ENCODE data around the gene BGLAP. TPM values are rescaled to one million over a fixed set of nuclear protein-coding genes. Genes with fewer than 3 reads are reported as not detected.

Gene BGLAP
- total and polyA plus RNA-seq, 2 of the 13 experiments (the other 11 are each of a cell fraction or from before 2014, with no cell fraction given), result 0.62 to 1.6 TPM

DNA sequence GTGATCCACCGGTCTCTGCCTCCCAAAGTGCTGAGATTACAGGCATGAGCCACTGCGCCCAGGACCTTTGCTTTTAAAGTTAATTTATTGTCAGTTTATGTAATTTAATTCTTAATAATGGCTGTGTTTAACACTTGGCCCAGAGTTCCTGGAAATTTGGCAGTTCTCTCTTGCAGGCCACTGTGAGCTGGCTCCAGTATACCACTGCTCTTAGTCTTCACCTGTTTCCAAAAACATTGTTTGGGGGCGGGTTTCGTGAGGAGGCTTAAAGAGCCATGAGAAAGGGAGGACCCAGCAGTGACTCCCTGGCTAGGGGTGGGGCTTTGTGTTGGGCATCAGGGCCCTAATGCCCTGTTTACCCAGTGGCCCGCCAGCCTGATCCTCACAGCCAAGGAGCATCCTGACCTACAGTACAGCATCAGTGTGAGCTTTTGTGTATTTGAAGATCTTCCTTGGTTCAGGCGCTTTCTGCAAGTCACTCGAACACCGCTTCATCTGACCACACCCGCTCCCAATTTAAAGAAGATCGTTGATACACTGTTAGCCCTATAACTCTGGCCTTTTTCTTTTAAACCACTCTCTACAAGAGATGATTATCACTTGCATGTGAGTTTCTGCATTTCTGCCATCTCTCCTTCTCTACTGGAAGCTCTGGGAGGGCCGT lies 12.0 kb upstream of the BGLAP start:
- intact Hi-C loops (cut with micrococcal nuclease; ENCODE audit: unreplicated experiment) (no loop called here), in situ Hi-C loops (cut with HindIII; ENCODE audit: extremely low pct_ligation_motif_present, low pct_unique_long_range_greater_than_20kb) (loop anchor here (5.0 kb wide), 1 partner anchor 88 kb away; no protein-coding TSS in a partner anchor)
- POLR2A ChIA-PET, result interaction anchor here (1.1 to 1.7 kb wide), 2 partner anchors 17 to 79 kb away, joined by 3 to 4 read pairs; partner anchors contain the start of gene PMF1
- DNase-seq (ENCODE audit: low spot score) (no peak), ATAC-seq (no peak), FAIRE-seq (no peak)
- Histone ChIP-seq H2AFZ (ENCODE audit: low read length) (no peak overlapping the region), H3K27me3 (ENCODE audit: control insufficient read depth in 1 of 2, insufficient read depth in 2 of 2, low read length in 2 of 2) (no peaks in the 10 kb centered on the region), H3K36me3 (replicated peaks in 1 of 2; ENCODE audit: control insufficient read depth in 1 of 2, insufficient read depth in 2 of 2, low read length in 2 of 2) (peaks cover 11 to 44% of the 10 kb centered on the region in 2 experiments), H3K4me1 (ENCODE audit: insufficient read depth, low read length) (peaks cover 9% of the 10 kb centered on the region), H3K27ac (ENCODE audit: extremely low read length, insufficient read depth, low read length) (no peak overlapping the region), H4K20me1 (ENCODE audit: insufficient read depth, low read length) (no peaks in the 10 kb centered on the region), H3K4me3 (replicated peaks in 1 of 3; ENCODE audit: insufficient read depth in 1 of 3, low read depth in 2 of 3, low read length in 3 of 3) (no peak overlapping the region), H3K9me3 (ENCODE audit: low read length) (no peaks in the 10 kb centered on the region), H3K9ac (ENCODE audit: insufficient read depth, low read depth, low read length) (no peak overlapping the region), H3K79me2 (ENCODE audit: insufficient read depth, low read length) (no peaks in the 10 kb centered on the region), H3K4me2 (ENCODE audit: low read depth, low read length) (no peak overlapping the region)
- CTCF ChIA-PET (ENCODE audit: low intra/inter-chr PET ratio, low total read pairs), result no interaction called here
- no TSS peak for BruUV-seq (replicated peaks)
- 96% methylated on average over 11 of the region's 11 CpGs for WGBS (ENCODE audit: low lambda C conversion rate)
- no peak for TF ChIP-seq ZNF570 (CRISPR knock-in tag; IDR thresholded peaks at IDR 0.05; ENCODE audit: borderline replicate concordance)
- TF ChIP-seq ATF1 (CRISPR knock-in tag; IDR thresholded peaks at IDR 0.05), result no peak
- TF ChIP-seq, protein P1, sequence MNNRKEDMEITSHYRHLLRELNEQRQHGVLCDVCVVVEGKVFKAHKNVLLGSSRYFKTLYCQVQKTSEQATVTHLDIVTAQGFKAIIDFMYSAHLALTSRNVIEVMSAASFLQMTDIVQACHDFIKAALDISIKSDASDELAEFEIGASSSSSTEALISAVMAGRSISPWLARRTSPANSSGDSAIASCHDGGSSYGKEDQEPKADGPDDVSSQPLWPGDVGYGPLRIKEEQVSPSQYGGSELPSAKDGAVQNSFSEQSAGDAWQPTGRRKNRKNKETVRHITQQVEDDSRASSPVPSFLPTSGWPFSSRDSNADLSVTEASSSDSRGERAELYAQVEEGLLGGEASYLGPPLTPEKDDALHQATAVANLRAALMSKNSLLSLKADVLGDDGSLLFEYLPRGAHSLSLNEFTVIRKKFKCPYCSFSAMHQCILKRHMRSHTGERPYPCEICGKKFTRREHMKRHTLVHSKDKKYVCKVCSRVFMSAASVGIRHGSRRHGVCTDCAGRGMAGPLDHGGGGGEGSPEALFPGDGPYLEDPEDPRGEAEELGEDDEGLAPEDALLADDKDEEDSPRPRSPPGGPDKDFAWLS (CRISPR knock-in tag; IDR thresholded peaks at IDR 0.05; ENCODE audit: borderline replicate concordance), result no peak
- TF ChIP-seq NCOA5 (CRISPR knock-in tag; IDR thresholded peaks at IDR 0.05), result no peak
- no peak for TF ChIP-seq REXO4 (CRISPR knock-in tag; IDR thresholded peaks at IDR 0.05; ENCODE audit: borderline replicate concordance)
- TF ChIP-seq, protein P2, sequence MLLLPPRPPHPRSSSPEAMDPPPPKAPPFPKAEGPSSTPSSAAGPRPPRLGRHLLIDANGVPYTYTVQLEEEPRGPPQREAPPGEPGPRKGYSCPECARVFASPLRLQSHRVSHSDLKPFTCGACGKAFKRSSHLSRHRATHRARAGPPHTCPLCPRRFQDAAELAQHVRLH (CRISPR knock-in tag; IDR thresholded peaks at IDR 0.05; ENCODE audit: borderline replicate concordance, low read depth), result no peak
- TF ChIP-seq ZFP37 (CRISPR knock-in tag; IDR thresholded peaks at IDR 0.05; ENCODE audit: borderline replicate concordance), result no peak
- no peak for TF ChIP-seq MBNL3 (CRISPR knock-in tag; conservative IDR thresholded peaks at IDR 0.05)
- no peak for TF ChIP-seq CHCHD3 (CRISPR knock-in tag; IDR thresholded peaks at IDR 0.05)
- TF ChIP-seq ZNF367 (CRISPR knock-in tag; IDR thresholded peaks at IDR 0.05; ENCODE audit: borderline replicate concordance), result no peak
- TF ChIP-seq HMGXB3 (CRISPR knock-in tag; IDR thresholded peaks at IDR 0.05; ENCODE audit: borderline replicate concordance), result no peak
- no peak for TF ChIP-seq ZSCAN31 (CRISPR knock-in tag; IDR thresholded peaks at IDR 0.05; ENCODE audit: low read depth)
- TF ChIP-seq IKZF4 (CRISPR knock-in tag; IDR thresholded peaks at IDR 0.05; ENCODE audit: borderline replicate concordance, low read depth, not compliant biosample characterization), result no peak
- no peak for TF ChIP-seq ZNF232 (CRISPR knock-in tag; IDR thresholded peaks at IDR 0.05; ENCODE audit: borderline replicate concordance)
- TF ChIP-seq ZSCAN21 (CRISPR knock-in tag; IDR thresholded peaks at IDR 0.05; ENCODE audit: borderline replicate concordance), result no peak

All from HepG2 (cell line).